ENCODE data around the gene PSEN1.

DNA sequence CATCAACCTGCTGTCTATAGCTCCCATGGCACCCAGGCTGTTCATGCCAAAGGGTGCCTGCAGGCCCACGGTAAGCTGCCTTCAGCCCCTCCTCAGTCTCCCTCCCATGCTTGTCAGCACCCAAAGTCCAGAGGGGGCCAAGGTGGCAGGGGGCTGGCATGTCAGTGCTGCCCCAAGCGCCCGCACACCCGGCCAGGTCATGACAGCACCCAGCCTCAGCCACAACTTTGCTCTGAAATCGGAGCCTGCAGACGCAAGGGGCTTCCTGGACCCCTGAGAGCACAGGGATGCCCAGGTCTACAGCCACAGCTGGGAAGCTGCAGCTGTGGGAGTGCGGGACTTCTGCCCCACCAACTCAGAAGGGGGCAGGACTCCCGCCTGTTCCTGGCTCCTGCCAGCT is 72.5 kb downstream of the PSEN1 start:
- no peak for TF ChIP-seq POLR2A (IDR thresholded peaks at IDR 0.05)
- TF ChIP-seq, protein P1, sequence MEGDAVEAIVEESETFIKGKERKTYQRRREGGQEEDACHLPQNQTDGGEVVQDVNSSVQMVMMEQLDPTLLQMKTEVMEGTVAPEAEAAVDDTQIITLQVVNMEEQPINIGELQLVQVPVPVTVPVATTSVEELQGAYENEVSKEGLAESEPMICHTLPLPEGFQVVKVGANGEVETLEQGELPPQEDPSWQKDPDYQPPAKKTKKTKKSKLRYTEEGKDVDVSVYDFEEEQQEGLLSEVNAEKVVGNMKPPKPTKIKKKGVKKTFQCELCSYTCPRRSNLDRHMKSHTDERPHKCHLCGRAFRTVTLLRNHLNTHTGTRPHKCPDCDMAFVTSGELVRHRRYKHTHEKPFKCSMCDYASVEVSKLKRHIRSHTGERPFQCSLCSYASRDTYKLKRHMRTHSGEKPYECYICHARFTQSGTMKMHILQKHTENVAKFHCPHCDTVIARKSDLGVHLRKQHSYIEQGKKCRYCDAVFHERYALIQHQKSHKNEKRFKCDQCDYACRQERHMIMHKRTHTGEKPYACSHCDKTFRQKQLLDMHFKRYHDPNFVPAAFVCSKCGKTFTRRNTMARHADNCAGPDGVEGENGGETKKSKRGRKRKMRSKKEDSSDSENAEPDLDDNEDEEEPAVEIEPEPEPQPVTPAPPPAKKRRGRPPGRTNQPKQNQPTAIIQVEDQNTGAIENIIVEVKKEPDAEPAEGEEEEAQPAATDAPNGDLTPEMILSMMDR (IDR thresholded peaks at IDR 0.05) = no peak

All from suprapubic skin (tissue), 3 donors.